Common myeloid progenitor, CD34-positive (primary cell): ENCODE data around the gene LCOR.

Source experiments
- CTCF ChIA-PET: fragments of 350-600 bp; sonication (Branson Sonifier 250); formaldehyde crosslinking; loops from one replicate; lab custom pipeline; 2021; ENCODE audit warnings: antibody characterized with exemption; lab: Charles Lee
- POLR2A ChIA-PET: fragments of 350-600 bp; sonication (Branson Sonifier 250); formaldehyde crosslinking; loops from one replicate; lab custom pipeline; 2021; ENCODE audit warnings: antibody characterized with exemption; lab: Charles Lee
- DNase-seq, 3 donors: peaks; one replicate each; pipeline versions ENCODE4 v3.0.0 to v3.0.0-alpha.2; 2013
- H3K27ac ChIP-seq, 2 experiments: 1 replicate in 1 of 2; 2 replicates in 1 of 2; pipeline ENCODE4 v1.7.0; 2013; ENCODE audit warnings: inconsistent platforms in 2 of 2, low read length in 2 of 2, mild to moderate bottlenecking in 2 of 2, low read depth in 1 of 2, moderate library complexity in 1 of 2; ENCODE audit not compliant: severe bottlenecking in 2 of 2, insufficient read depth in 1 of 2, poor library complexity in 1 of 2
- H3K27me3 ChIP-seq, 5 experiments: replicated peaks in 2 of 5; 1 replicate in 3 of 5; 2 replicates in 2 of 5; pipeline versions ENCODE4 v1.6.1 to v1.7.0; 2013; ENCODE audit warnings: low read length in 4 of 5, mild to moderate bottlenecking in 2 of 5, moderate library complexity in 2 of 5, inconsistent platforms in 1 of 5; ENCODE audit not compliant: insufficient read depth in 5 of 5, control insufficient read depth in 4 of 5
- H3K36me3 ChIP-seq, 4 experiments: 1 replicate in 2 of 4; 2 replicates in 2 of 4; pipeline versions ENCODE4 v1.6.1 to v1.7.0; 2013; ENCODE audit warnings: low read length in 3 of 4, control low read depth in 1 of 4, mild to moderate bottlenecking in 1 of 4; ENCODE audit not compliant: control insufficient read depth in 4 of 4, insufficient read depth in 4 of 4
- H3K4me1 ChIP-seq, 4 experiments: 1 replicate in 3 of 4; 2 replicates in 1 of 4; pipeline versions ENCODE4 v1.6.1 to v1.7.1; 2013; ENCODE audit warnings: low read length in 3 of 4, mild to moderate bottlenecking in 3 of 4, control low read depth in 1 of 4, inconsistent platforms in 1 of 4, moderate library complexity in 1 of 4; ENCODE audit not compliant: control insufficient read depth in 4 of 4, insufficient read depth in 4 of 4; ENCODE audit errors: control extremely low read depth in 1 of 4
- H3K4me3 ChIP-seq, 7 experiments: 1 replicate in 4 of 7; 2 replicates in 3 of 7; pipeline versions ENCODE4 v1.5.1 to v1.7.0; 2013; ENCODE audit warnings: mild to moderate bottlenecking in 7 of 7, low read length in 6 of 7, moderate library complexity in 6 of 7, inconsistent platforms in 2 of 7, low read depth in 2 of 7, control low read depth in 1 of 7; ENCODE audit not compliant: insufficient read depth in 4 of 7, control insufficient read depth in 1 of 7; ENCODE audit errors: extremely low read depth in 1 of 7
- H3K9me3 ChIP-seq, 5 experiments: 1 replicate in 4 of 5; 2 replicates in 1 of 5; pipeline versions ENCODE4 v1.6.1 to v1.7.1; 2013; ENCODE audit warnings: low read length in 4 of 5, mild to moderate bottlenecking in 2 of 5, inconsistent platforms in 1 of 5, low read depth in 1 of 5, moderate library complexity in 1 of 5; ENCODE audit not compliant: control insufficient read depth in 4 of 5, insufficient read depth in 2 of 5; ENCODE audit errors: control extremely low read depth in 1 of 5
- WGBS: methylation state at CpG from one replicate; pipeline ENCODE4 v1.1.5; 2013; ENCODE audit not compliant: insufficient coverage; 5-methylcytosine and 5-hydroxymethylcytosine counted together

Gene LCOR

GRCh38 chr10:96921655-96922054 lies 89.6 kb downstream of the LCOR start:
- Histone ChIP-seq H3K4me3 (no peak overlapping the region), H3K4me1 (peaks cover 0 to 3% (median 0%) of the 10 kb centered on the region in 4 experiments), H3K27ac (no peak overlapping the region), H3K36me3 (peaks cover 9 to 23% (median 21%) of the 10 kb centered on the region in 4 experiments), H3K27me3 (no peaks in the 10 kb centered on the region), H3K9me3 (peaks cover 0 to 3% (median 0%) of the 10 kb centered on the region in 5 experiments)
- WGBS: 87% methylated on average over 3 of the region's 4 CpGs
- CTCF ChIA-PET: no interaction called here
- POLR2A ChIA-PET: interaction anchor here (0.7 kb wide), 1 partner anchor 91 kb away, joined by 4 read pairs; no protein-coding TSS in a partner anchor
- DNase-seq: no peak

DNA sequence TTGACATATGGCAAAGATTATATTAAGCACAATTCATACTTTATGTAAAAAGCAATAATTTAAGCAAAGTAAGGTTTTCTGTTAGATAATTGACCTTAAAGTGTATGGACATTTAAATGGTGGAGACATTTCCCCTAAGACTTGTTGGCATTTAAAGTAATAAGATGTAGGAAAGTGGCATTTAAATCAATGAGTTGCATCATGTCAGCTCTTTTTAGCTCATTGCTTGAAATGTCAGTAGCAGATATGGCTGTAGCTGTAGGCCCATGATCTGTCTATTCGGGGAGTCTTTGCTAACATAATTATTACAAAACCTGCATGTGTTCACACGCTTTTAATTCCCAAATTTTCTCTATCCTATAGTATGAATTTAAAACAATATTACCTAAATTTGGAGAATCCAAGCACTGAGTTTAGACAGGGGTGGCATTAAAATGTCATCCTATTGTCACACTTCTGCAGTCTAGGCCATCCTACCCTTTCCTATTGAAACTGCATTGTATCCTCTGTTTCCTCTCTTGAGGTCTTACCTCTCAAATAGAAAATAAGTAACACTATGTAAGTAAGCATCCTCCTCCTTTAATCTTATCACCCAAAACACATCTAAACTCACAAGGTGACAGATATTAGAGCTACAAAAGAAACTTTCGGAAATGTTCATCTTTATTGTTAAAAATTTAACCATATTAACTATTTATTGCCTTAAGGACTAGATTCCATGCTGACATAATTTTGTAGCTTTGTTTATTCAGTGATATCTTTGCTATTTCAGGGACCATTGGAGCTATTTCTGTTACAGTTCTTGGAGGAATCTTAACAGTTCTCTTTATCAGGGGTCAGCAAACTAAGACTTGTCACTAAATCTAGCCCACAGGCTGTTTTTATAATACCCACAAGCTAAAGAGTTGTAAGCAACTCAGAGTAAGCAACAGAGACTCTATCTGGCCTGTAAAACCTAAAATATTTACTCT lies 91.2 kb downstream of the LCOR start:
- ChIA-PET CTCF (interaction anchor here (1.1 to 1.6 kb wide), 4 partner anchors 10 to 39 kb away, joined by 3 to 9 read pairs (median 4); no protein-coding TSS in a partner anchor), POLR2A (no interaction called here)
- Histone ChIP-seq H3K4me3 (no peak overlapping the region), H3K36me3 (peaks cover 14 to 37% (median 23%) of the 10 kb centered on the region in 4 experiments), H3K27me3 (no peaks in the 10 kb centered on the region), H3K9me3 (peaks cover 0 to 7% (median 0%) of the 10 kb centered on the region in 5 experiments), H3K27ac (no peak overlapping the region), H3K4me1 (peaks cover 0 to 3% (median 0%) of the 10 kb centered on the region in 4 experiments)
- DNase-seq: no peak
- WGBS: no CpG with 5 or more reads among the region's 3 CpGs

DNA sequence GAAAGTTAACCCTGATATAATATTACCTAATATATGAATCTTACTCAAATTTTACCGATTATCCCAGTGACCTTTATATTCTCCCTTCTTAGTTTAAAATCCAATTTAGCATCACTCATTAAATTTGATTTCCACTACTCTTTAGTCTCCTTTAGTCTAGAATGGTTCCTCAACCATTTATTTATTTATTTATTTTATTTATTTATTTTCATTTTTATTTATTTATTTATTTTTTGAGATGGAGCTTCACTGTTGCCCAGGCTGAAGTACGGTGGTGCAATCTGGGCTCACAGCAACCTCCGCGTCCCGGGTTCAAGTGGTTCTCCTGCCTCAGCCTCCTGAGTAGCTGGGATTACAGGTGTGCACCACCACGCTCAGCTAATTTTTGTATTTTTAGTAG lies 92.8 kb downstream of the LCOR start:
- ChIA-PET CTCF (no interaction called here), POLR2A (no interaction called here)
- Histone ChIP-seq H3K9me3 (peaks cover 0 to 5% (median 0%) of the 10 kb centered on the region in 5 experiments), H3K36me3 (peaks cover 12 to 42% (median 19%) of the 10 kb centered on the region in 4 experiments), H3K4me3 (no peak overlapping the region), H3K4me1 (peaks cover 0 to 3% (median 0%) of the 10 kb centered on the region in 4 experiments), H3K27me3 (no peaks in the 10 kb centered on the region), H3K27ac (no peak overlapping the region)
- DNase-seq: no peak
- WGBS: 100% methylated on average over 5 of the region's 6 CpGs

- peaks cover 0 to 7% (median 0%) of the 10 kb centered on the region in 4 experiments for H3K4me1 ChIP-seq
- ChIA-PET CTCF (interaction anchor here (0.6 to 2.1 kb wide), 5 partner anchors 20 to 294 kb away, joined by 3 to 6 read pairs (median 3); no protein-coding TSS in a partner anchor), POLR2A (interaction anchor here (0.6 to 0.9 kb wide), 2 partner anchors 80 to 1248 kb away, joined by 3 read pairs; no protein-coding TSS in a partner anchor)
- peak overlapping the region in 1 of 2 experiments; percentile 37 for H3K27ac ChIP-seq
- peaks cover 0 to 3% (median 0%) of the 10 kb centered on the region in 5 experiments for H3K9me3 ChIP-seq
- no peak overlapping the region for H3K4me3 ChIP-seq
- WGBS: no CpG with 5 or more reads among the region's 5 CpGs
- DNase-seq: no peak
- no peaks in the 10 kb centered on the region for H3K27me3 ChIP-seq
- H3K36me3 ChIP-seq: peaks cover 5 to 33% (median 11%) of the 10 kb centered on the region in 4 experiments
Observed at GRCh38 chr10:96930469-96930868, 98.4 kb downstream of the LCOR start.

DNA sequence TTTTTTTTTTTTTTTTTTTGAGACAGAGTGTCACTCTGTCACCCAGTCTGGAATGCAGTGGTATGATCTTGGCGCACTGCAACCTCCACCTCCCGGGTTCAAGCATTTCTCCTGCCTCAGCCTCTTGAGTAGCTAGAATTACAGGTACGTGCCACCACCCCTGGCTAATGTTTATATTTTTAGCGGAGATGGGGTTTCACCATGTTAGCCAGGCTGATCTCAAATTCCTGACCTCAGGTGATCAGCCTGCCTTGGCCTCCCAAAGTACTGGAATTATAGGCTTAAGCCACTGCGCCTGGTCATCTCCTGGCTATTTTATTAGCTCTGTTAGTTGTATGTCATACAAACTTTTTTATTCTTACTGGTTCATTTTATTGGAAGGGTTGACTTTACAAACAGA lies 103.0 kb downstream of the LCOR start:
- 100% methylated on average over 3 of the region's 5 CpGs for WGBS
- Histone ChIP-seq H3K27ac (no peak overlapping the region), H3K4me1 (peaks cover 0 to 4% (median 0%) of the 10 kb centered on the region in 4 experiments), H3K27me3 (no peaks in the 10 kb centered on the region), H3K9me3 (peaks cover 0 to 1% (median 0%) of the 10 kb centered on the region in 5 experiments), H3K4me3 (no peak overlapping the region), H3K36me3 (peaks cover 9 to 22% (median 11%) of the 10 kb centered on the region in 4 experiments)
- POLR2A ChIA-PET: no interaction called here
- CTCF ChIA-PET: interaction anchor here (1.3 kb wide), 1 partner anchor 24 kb away, joined by 4 read pairs; no protein-coding TSS in a partner anchor
- DNase-seq: no peak

GRCh38 chr10:96935810-96936209 lies 103.7 kb downstream of the LCOR start:
- Histone ChIP-seq H3K36me3 (peaks cover 9 to 22% (median 11%) of the 10 kb centered on the region in 4 experiments), H3K27me3 (no peaks in the 10 kb centered on the region), H3K9me3 (peaks cover 0 to 1% (median 0%) of the 10 kb centered on the region in 5 experiments), H3K4me3 (no peak overlapping the region), H3K4me1 (no peaks in the 10 kb centered on the region), H3K27ac (no peak overlapping the region)
- POLR2A ChIA-PET: no interaction called here
- CTCF ChIA-PET: no interaction called here
- DNase-seq: no peak
- WGBS: 100% methylated on average over 4 of the region's 5 CpGs
